Measurements from ENCODE around the gene CRKL.
"Not testable (repeated sequence)": the region's sequence is repeated elsewhere in the genome, so short reads cannot be mapped to it uniquely, and the experiment has no call there.

Gene CRKL

GRCh38 chr22:20885557-20886323, 31.5 kb upstream of the CRKL start:
- H3K4me1 Mint-ChIP-seq: no peaks in the 10 kb centered on the region
- H3K27ac Mint-ChIP-seq (ENCODE audit: low read depth): no peak overlapping the region
- H3K27me3 Mint-ChIP-seq: no peaks in the 10 kb centered on the region
- ATAC-seq (replicated peaks; ENCODE audit: extremely low read depth, poor library complexity, severe bottlenecking) (no peak), DNase-seq (ENCODE audit: low spot score in 2 of 2) (peak in 1 of 2 donors; percentile 14)
- no peaks in the 10 kb centered on the region for H3K9me3 Mint-ChIP-seq
- peaks cover 43% of the 10 kb centered on the region for H3K36me3 Mint-ChIP-seq (ENCODE audit: insufficient read depth)
- H3K4me3 Mint-ChIP-seq: no peak overlapping the region

- Mint-ChIP-seq H3K27ac (ENCODE audit: low read depth) (no peak overlapping the region), H3K27me3 (no peaks in the 10 kb centered on the region), H3K9me3 (no peaks in the 10 kb centered on the region), H3K36me3 (ENCODE audit: insufficient read depth) (peaks cover 35% of the 10 kb centered on the region), H3K4me3 (no peak overlapping the region), H3K4me1 (no peaks in the 10 kb centered on the region)
- DNase-seq (ENCODE audit: low spot score in 2 of 2) (no peak), ATAC-seq (replicated peaks; ENCODE audit: extremely low read depth, poor library complexity, severe bottlenecking) (no peak)
Measured at GRCh38 chr22:20887375-20887774, 29.8 kb upstream of the CRKL start.

GRCh38 chr22:20889025-20889704, 28.0 kb upstream of the CRKL start:
- DNase-seq (ENCODE audit: low spot score in 2 of 2) (no peak), ATAC-seq (replicated peaks; ENCODE audit: extremely low read depth, poor library complexity, severe bottlenecking) (no peak)
- no peak overlapping the region for H3K4me3 Mint-ChIP-seq
- H3K27me3 Mint-ChIP-seq: no peaks in the 10 kb centered on the region
- no peaks in the 10 kb centered on the region for H3K9me3 Mint-ChIP-seq
- no peak overlapping the region for H3K27ac Mint-ChIP-seq (ENCODE audit: low read depth)
- H3K4me1 Mint-ChIP-seq: no peaks in the 10 kb centered on the region
- H3K36me3 Mint-ChIP-seq (ENCODE audit: insufficient read depth): peaks cover 23% of the 10 kb centered on the region

- ATAC-seq (replicated peaks; ENCODE audit: extremely low read depth, poor library complexity, severe bottlenecking): no peak
- Mint-ChIP-seq H3K27ac (ENCODE audit: low read depth) (no peak overlapping the region), H3K27me3 (no peaks in the 10 kb centered on the region), H3K36me3 (ENCODE audit: insufficient read depth) (peaks cover 20% of the 10 kb centered on the region), H3K4me3 (no peak overlapping the region), H3K9me3 (no peaks in the 10 kb centered on the region), H3K4me1 (no peaks in the 10 kb centered on the region)
- DNase-seq (ENCODE audit: low spot score in 2 of 2): no peak
Measured at GRCh38 chr22:20889904-20890540, 27.2 kb upstream of the CRKL start.

GRCh38 chr22:20890975-20891374, 26.2 kb upstream of the CRKL start:
- Mint-ChIP-seq H3K4me3 (no peak overlapping the region), H3K36me3 (ENCODE audit: insufficient read depth) (peaks cover 15% of the 10 kb centered on the region), H3K4me1 (no peaks in the 10 kb centered on the region), H3K27ac (ENCODE audit: low read depth) (no peak overlapping the region), H3K9me3 (no peaks in the 10 kb centered on the region), H3K27me3 (no peaks in the 10 kb centered on the region)
- no peak for DNase-seq (ENCODE audit: low spot score in 2 of 2)
- no peak for ATAC-seq (replicated peaks; ENCODE audit: extremely low read depth, poor library complexity, severe bottlenecking)

GRCh38 chr22:20897737-20898136, 19.5 kb upstream of the CRKL start:
- H3K27me3 Mint-ChIP-seq; H3K36me3 Mint-ChIP-seq (ENCODE audit: insufficient read depth); DNase-seq (ENCODE audit: low spot score in 2 of 2); H3K4me1 Mint-ChIP-seq; H3K27ac Mint-ChIP-seq (ENCODE audit: low read depth); ATAC-seq (replicated peaks; ENCODE audit: extremely low read depth, poor library complexity, severe bottlenecking); H3K9me3 Mint-ChIP-seq; H3K4me3 Mint-ChIP-seq: not testable (repeated sequence)

- H3K27me3 Mint-ChIP-seq: no peaks in the 10 kb centered on the region
- H3K36me3 Mint-ChIP-seq (ENCODE audit: insufficient read depth): no peaks in the 10 kb centered on the region
- ATAC-seq (replicated peaks; ENCODE audit: extremely low read depth, poor library complexity, severe bottlenecking): no peak
Measured at GRCh38 chr22:20899827-20900423, 17.3 kb upstream of the CRKL start.

GRCh38 chr22:20901093-20902033, 15.8 kb upstream of the CRKL start:
- not testable (repeated sequence) for H3K27ac Mint-ChIP-seq (ENCODE audit: low read depth); H3K36me3 Mint-ChIP-seq (ENCODE audit: insufficient read depth); DNase-seq (ENCODE audit: low spot score in 2 of 2); H3K27me3 Mint-ChIP-seq; ATAC-seq (replicated peaks; ENCODE audit: extremely low read depth, poor library complexity, severe bottlenecking); H3K4me1 Mint-ChIP-seq; H3K4me3 Mint-ChIP-seq; H3K9me3 Mint-ChIP-seq

More at GRCh38 chr22:20899827-20900423, 17.3 kb upstream of the CRKL start:
- DNase-seq (ENCODE audit: low spot score in 2 of 2): no peak
- Mint-ChIP-seq H3K4me3 (no peak overlapping the region), H3K4me1 (no peaks in the 10 kb centered on the region), H3K9me3 (no peaks in the 10 kb centered on the region), H3K27ac (ENCODE audit: low read depth) (no peak overlapping the region)

GRCh38 chr22:20903093-20903492, 14.1 kb upstream of the CRKL start:
- DNase-seq (ENCODE audit: low spot score in 2 of 2): no peak
- H3K4me3 Mint-ChIP-seq: no peak overlapping the region
- ATAC-seq (replicated peaks; ENCODE audit: extremely low read depth, poor library complexity, severe bottlenecking): no peak
- no peaks in the 10 kb centered on the region for H3K36me3 Mint-ChIP-seq (ENCODE audit: insufficient read depth)
- H3K9me3 Mint-ChIP-seq: no peaks in the 10 kb centered on the region
- H3K27me3 Mint-ChIP-seq: no peaks in the 10 kb centered on the region
- H3K4me1 Mint-ChIP-seq: no peaks in the 10 kb centered on the region
- no peak overlapping the region for H3K27ac Mint-ChIP-seq (ENCODE audit: low read depth)

- ATAC-seq (replicated peaks; ENCODE audit: extremely low read depth, poor library complexity, severe bottlenecking): no peak
- no peak for DNase-seq (ENCODE audit: low spot score in 2 of 2)
- no peaks in the 10 kb centered on the region for H3K36me3 Mint-ChIP-seq (ENCODE audit: insufficient read depth)
- H3K27me3 Mint-ChIP-seq: no peaks in the 10 kb centered on the region
- no peak overlapping the region for H3K27ac Mint-ChIP-seq (ENCODE audit: low read depth)
- no peak overlapping the region for H3K4me3 Mint-ChIP-seq
- H3K9me3 Mint-ChIP-seq: no peaks in the 10 kb centered on the region
- H3K4me1 Mint-ChIP-seq: no peaks in the 10 kb centered on the region
Measured at GRCh38 chr22:20904008-20904979, 12.9 kb upstream of the CRKL start.

GRCh38 chr22:20904980-20905355, 12.2 kb upstream of the CRKL start:
- Mint-ChIP-seq H3K27me3 (no peaks in the 10 kb centered on the region), H3K9me3 (no peaks in the 10 kb centered on the region), H3K4me3 (no peak overlapping the region), H3K27ac (ENCODE audit: low read depth) (no peak overlapping the region), H3K36me3 (ENCODE audit: insufficient read depth) (no peaks in the 10 kb centered on the region), H3K4me1 (no peaks in the 10 kb centered on the region)
- DNase-seq (ENCODE audit: low spot score in 2 of 2): no peak
- no peak for ATAC-seq (replicated peaks; ENCODE audit: extremely low read depth, poor library complexity, severe bottlenecking)

Measured in central memory CD8-positive, alpha-beta T cell (primary cell).